ELF-1 (cell line): ENCODE data around the gene ADIRF.
"Not testable (repeated sequence)": the region's sequence is repeated elsewhere in the genome, so short reads cannot be mapped to it uniquely, and the experiment has no call there.

Source experiments
- DNase-seq: peaks from one replicate; pipeline ENCODE4 v3.0.0-alpha.2; 2016; ENCODE audit warnings: low read depth, low spot score

Gene ADIRF

GRCh38 chr10:86945361-86946212 is 22.7 kb upstream of the ADIRF start:
- peak; percentile 79 for DNase-seq

- DNase-seq: no peak
Observed at GRCh38 chr10:86946213-86947155, 21.8 kb upstream of the ADIRF start.

GRCh38 chr10:86947806-86948205 is 20.5 kb upstream of the ADIRF start:
- DNase-seq: not testable (repeated sequence)

- no peak for DNase-seq
Observed at GRCh38 chr10:86950349-86950748, 17.9 kb upstream of the ADIRF start.

GRCh38 chr10:86951184-86951761 is 17.0 kb upstream of the ADIRF start:
- DNase-seq: no peak

GRCh38 chr10:86952106-86952505 is 16.2 kb upstream of the ADIRF start:
- no peak for DNase-seq

GRCh38 chr10:86952697-86953096 is 15.6 kb upstream of the ADIRF start:
- not testable (repeated sequence) for DNase-seq

GRCh38 chr10:86953747-86954680 is 14.3 kb upstream of the ADIRF start:
- peak; percentile 94 for DNase-seq

GRCh38 chr10:86954681-86955500 is 13.4 kb upstream of the ADIRF start:
- no peak for DNase-seq

GRCh38 chr10:86955501-86956194 is 12.6 kb upstream of the ADIRF start:
- DNase-seq: no peak

- no peak for DNase-seq
Observed at GRCh38 chr10:86956195-86956847, 12.0 kb upstream of the ADIRF start.

GRCh38 chr10:86956848-86957448 is 11.3 kb upstream of the ADIRF start:
- no peak for DNase-seq

- no peak for DNase-seq
Observed at GRCh38 chr10:86957471-86958115, 10.7 kb upstream of the ADIRF start, which contains the start of gene MMRN2. MMRN2 (minus strand) TSS chr10:86957615; CDS start chr10:86957541, 74 bp downstream.

- DNase-seq: no peak
Observed at GRCh38 chr10:86958116-86958900, 10.0 kb upstream of the ADIRF start, which contains the start of gene SNCG. SNCG (plus strand) TSS chr10:86958599; CDS start chr10:86958698, 99 bp downstream.

- peak; percentile 72 for DNase-seq
Observed at GRCh38 chr10:86958901-86959736, 9.2 kb upstream of the ADIRF start.

GRCh38 chr10:86959737-86960002 is 8.6 kb upstream of the ADIRF start:
- DNase-seq: no peak
